Heart left ventricle (tissue), 16 donors: ENCODE results near the gene PDCD7. TPM values are rescaled to one million over a fixed set of nuclear protein-coding genes. Genes with fewer than 3 reads are reported as not detected.
A peak's percentile ranks its signal among the peaks of the same experiment; 100 is the strongest.

ENCODE experiments used
- ATAC-seq, 4 donors: fragments of 200-7000 bp; cut with Tn5 transposase; one replicate each; pipeline ENCODE4 v1.9.1; 2020 to 2022; ENCODE audit warnings: moderate library complexity in 4 of 4, mild to moderate bottlenecking in 3 of 4, moderate number of reproducible peaks in 1 of 4
- DNase-seq, 5 donors: peaks; one replicate each; pipeline ENCODE4 v3.0.0-alpha.2; 2020
- H3K27ac ChIP-seq, 12 donors: fragments of 200-600 bp; sonication (generic) in 4 of 12; one replicate each; pipeline versions ENCODE4 v1.5.0 to v1.8.0; 2016 to 2022; ENCODE audit warnings: mild to moderate bottlenecking in 2 of 12
- H3K27me3 ChIP-seq, 9 donors: fragments of 200-600 bp; sonication (generic) in 2 of 9; one replicate each; pipeline versions ENCODE4 v1.5.1 to v1.8.0; 2016 to 2022; ENCODE audit warnings: mild to moderate bottlenecking in 3 of 9
- H3K36me3 ChIP-seq, 9 donors: fragments of 200-600 bp; sonication (generic) in 2 of 9; one replicate each; pipeline versions ENCODE4 v1.5.0 to v1.8.0; 2018 to 2022; ENCODE audit warnings: mild to moderate bottlenecking in 2 of 9
- H3K4me1 ChIP-seq, 12 donors: fragments of 200-600 bp; sonication (generic) in 4 of 12; one replicate each; pipeline versions ENCODE4 v1.5.0 to v1.8.0; 2016 to 2022; ENCODE audit warnings: mild to moderate bottlenecking in 3 of 12
- H3K4me3 ChIP-seq, 12 donors: fragments of 200-600 bp; sonication (generic) in 4 of 12; one replicate each; pipeline versions ENCODE4 v1.5.0 to v1.8.0; 2017 to 2022; ENCODE audit warnings: mild to moderate bottlenecking in 9 of 12, moderate library complexity in 4 of 12
- H3K9me3 ChIP-seq, 12 donors: fragments of 200-600 bp; sonication (generic) in 4 of 12; one replicate each; pipeline versions ENCODE4 v1.5.0 to v1.8.0; 2016 to 2022; ENCODE audit warnings: mild to moderate bottlenecking in 1 of 12
- CTCF ChIP-seq, 12 donors: fragments of 200-600 bp; sonication (generic) in 4 of 12; IDR thresholded peaks; one replicate each; pipeline versions ENCODE4 v1.5.0 to v1.8.0; 2018 to 2022; ENCODE audit warnings: antibody characterized with exemption in 12 of 12, mild to moderate bottlenecking in 5 of 12
- POLR2A ChIP-seq, 2 donors: fragments of 450-650 bp; IDR thresholded peaks; one replicate each; pipeline ENCODE4 v1.6.1; 2017; ENCODE audit warnings: antibody characterized with exemption in 2 of 2, mild to moderate bottlenecking in 2 of 2, moderate library complexity in 2 of 2
- WGBS, 4 donors: extraction: QIAGEN DNeasy Blood & Tissue Kit in 2 of 4; methylation state at CpG; one replicate each; pipeline versions ENCODE4 v1.1.5 to v1.1.7; 2013 to 2018; 5-methylcytosine and 5-hydroxymethylcytosine counted together
- intact Hi-C, 10 donors: fragments of 100-400 bp; cut with DNase I; formaldehyde crosslinking; loops; one replicate each; pipeline versions ENCODE4 v1.11.1 to v1.14.2; 2022
- polyA plus RNA-seq, 2 donors: library from polyadenylated mRNA; stranded (reverse); fragments of 200-250 nt; gene quantifications; one replicate each; pipeline ENCODE4 v1.2.3, GENCODE V29; 2013
- total RNA-seq, 9 donors: library from RNA; depleted of rRNA in 2 of 9; stranded (reverse); fragments of >200 nt in 2 of 9; fragmentation: NEBNext Ultra II Directional in 3 of 9; extraction: Animal tissue kit (Norgen Biotek cat#: 25700) in 3 of 9; gene quantifications; one replicate each; pipeline versions ENCODE4 v1.1.0 to v1.2.4, GENCODE V29; 2016 to 2023
- donor health status: ischemic (EF 13 %, LVEDD 7.1; RV severe dilation, severe dysfunction).
- donor health status: healthy with polysubstance abuse.
- donor health status: DM: no; HTN: yes; CAD: no.
- donor health status: DM: no; HTN: no; CAD: no.
- donor health status: ischemic (EF 25% LVEDD 6.9; RV normal size, moderate dysfunction).
- donor health status: ischemic (EF 25% LVEDD 5.7; RV mildly dilated, moderate dysfunction).
- donor health status: healthy.
- donor health status: DM: yes; HTN: yes; CAD: no.
- donor health status: ischemic (EF 35%, LVEDD 5.7; RV mildly dilated, moderate dysfunction).
- donor health status: nonischemic (EF 11% LVEDD 7.7; RV severe dilation, severe dysfunction).
- donor health status: DM: yes; HTN: yes; CAD: no.
- donor health status: PGD.
- donor health status: ischemic (EF 29% LVEDD 5.4; RV normal size, mild dysfunction).
- donor health status: nonischemic (EF 23%, LVEDD 6.1; RV moderate dilation, normal function).

Gene PDCD7
- total and polyA plus RNA-seq, 11 donors: 9.5 to 21.9 (median 13.7) TPM

- H3K27me3 ChIP-seq: peaks cover 0 to 3% (median 0%) of the 10 kb centered on the region in 9 donors
- TF ChIP-seq CTCF (IDR thresholded peaks at IDR 0.05) (no peak), POLR2A (IDR thresholded peaks at IDR 0.05) (no peak)
- ATAC-seq (peak; percentile 69 to 86 (median 82)), DNase-seq (peak; percentile 63 to 89 (median 80))
- peaks cover 2 to 75% (median 36%) of the 10 kb centered on the region in 12 donors for H3K4me1 ChIP-seq
- H3K36me3 ChIP-seq: peaks cover 0 to 5% (median 0%) of the 10 kb centered on the region in 9 donors
- intact Hi-C loops: loop anchor here in 5 of 10 donors (2.0 to 10.0 kb wide), 3 partner anchors 33 to 53 kb away; no protein-coding TSS in a partner anchor
- 50 to 62% (median 50%) methylated on average over 12 to 13 of the region's 13 CpGs for WGBS, 4 donors
- H3K4me3 ChIP-seq: no peak overlapping the region
- peak overlapping the region; percentile 77 to 97 (median 90) for H3K27ac ChIP-seq
- no peaks in the 10 kb centered on the region for H3K9me3 ChIP-seq
Measured at GRCh38 chr15:65087873-65088642, 45.5 kb downstream of the PDCD7 start.

GRCh38 chr15:65087411-65087810, 46.2 kb downstream of the PDCD7 start:
- H3K4me3 ChIP-seq: no peak overlapping the region
- H3K27ac ChIP-seq: peak overlapping the region; percentile 77 to 97 (median 90)
- intact Hi-C loops: loop anchor here in 4 of 10 donors (5.0 to 10.0 kb wide), 2 partner anchors 35 to 53 kb away; no protein-coding TSS in a partner anchor
- DNase-seq (peak in 1 of 5 donors; percentile 29), ATAC-seq (peak in 2 of 4 donors; percentile 1 to 7)
- H3K36me3 ChIP-seq: no peaks in the 10 kb centered on the region
- peaks cover 9 to 81% (median 41%) of the 10 kb centered on the region in 12 donors for H3K4me1 ChIP-seq
- no peak for TF ChIP-seq POLR2A (IDR thresholded peaks at IDR 0.05)
- TF ChIP-seq CTCF (IDR thresholded peaks at IDR 0.05): no peak
- 40 to 82% (median 71%) methylated on average over 1 to 3 of the region's 3 CpGs for WGBS, 4 donors
- peaks cover 0 to 3% (median 0%) of the 10 kb centered on the region in 9 donors for H3K27me3 ChIP-seq
- no peaks in the 10 kb centered on the region for H3K9me3 ChIP-seq

GRCh38 chr15:65086680-65087111, 46.9 kb downstream of the PDCD7 start:
- ATAC-seq (no peak), DNase-seq (peak in 1 of 5 donors; percentile 25)
- TF ChIP-seq CTCF (IDR thresholded peaks at IDR 0.05) (peak in 2 of 12 donors; percentile 7 to 14), POLR2A (IDR thresholded peaks at IDR 0.05) (no peak)
- H3K9me3 ChIP-seq: no peaks in the 10 kb centered on the region
- H3K36me3 ChIP-seq: no peaks in the 10 kb centered on the region
- peaks cover 0 to 3% (median 0%) of the 10 kb centered on the region in 9 donors for H3K27me3 ChIP-seq
- H3K27ac ChIP-seq: peak overlapping the region in 10 of 12 donors; percentile 64 to 97 (median 92)
- no peak overlapping the region for H3K4me3 ChIP-seq
- WGBS, 4 donors: 61 to 68% (median 65%) methylated on average over 4 to 6 of the region's 6 CpGs
- intact Hi-C loops: loop anchor here in 4 of 10 donors (5.0 to 10.0 kb wide), 2 partner anchors 34 to 52 kb away; no protein-coding TSS in a partner anchor
- peaks cover 12 to 84% (median 46%) of the 10 kb centered on the region in 12 donors for H3K4me1 ChIP-seq
